Kidney (tissue), 14 donors: ENCODE results near the gene ELOA. TPM values are rescaled to one million over a fixed set of nuclear protein-coding genes. Genes with fewer than 3 reads are reported as not detected.
A peak's percentile ranks its signal among the peaks of the same experiment; 100 is the strongest.

Experiments used
- DNase-seq, 5 donors: peaks; one replicate each; pipeline ENCODE4 v3.0.0-alpha.2; 2013 to 2020
- FAIRE-seq: peaks from 2 replicates; lab custom pipeline; 2012; peaks lifted over from hg19 to GRCh38; lab: Jason Lieb, UNC
- H3K27ac ChIP-seq, 2 donors: one replicate each; pipeline ENCODE4 v1.7.0; 2013; ENCODE audit warnings: low read depth in 2 of 2, low read length in 2 of 2, inconsistent platforms in 1 of 2
- H3K27me3 ChIP-seq: one replicate; pipeline ENCODE4 v1.7.1; 2013; ENCODE audit warnings: low read length, inconsistent platforms; ENCODE audit not compliant: control insufficient read depth, insufficient read depth
- H3K36me3 ChIP-seq, 3 donors: one replicate each; pipeline versions ENCODE4 v1.7.0 to v1.7.1; 2013; ENCODE audit warnings: low read length in 3 of 3, control low read depth in 1 of 3, inconsistent platforms in 1 of 3; ENCODE audit not compliant: insufficient read depth in 3 of 3, control insufficient read depth in 2 of 3
- H3K4me1 ChIP-seq, 3 donors: one replicate each; pipeline versions ENCODE4 v1.7.0 to v1.7.1; 2013; ENCODE audit warnings: low read length in 3 of 3, inconsistent platforms in 1 of 3, low read depth in 1 of 3; ENCODE audit not compliant: control insufficient read depth in 2 of 3, insufficient read depth in 2 of 3
- H3K4me3 ChIP-seq, 3 donors: one replicate each; pipeline versions ENCODE4 v1.7.0 to v1.8.1; 2013; ENCODE audit warnings: low read length in 3 of 3, control low read depth in 1 of 3, inconsistent platforms in 1 of 3
- H3K9ac ChIP-seq, 3 donors: one replicate each; pipeline versions ENCODE4 v1.7.0 to v1.7.1; 2013; ENCODE audit warnings: low read length in 3 of 3, control low read depth in 1 of 3, inconsistent platforms in 1 of 3
- H3K9me3 ChIP-seq, 3 donors: one replicate each; pipeline versions ENCODE4 v1.7.0 to v1.7.1; 2013; ENCODE audit warnings: low read length in 3 of 3, control low read depth in 1 of 3, inconsistent platforms in 1 of 3; ENCODE audit not compliant: control insufficient read depth in 2 of 3, insufficient read depth in 1 of 3
- intact Hi-C: fragments of 100-400 bp; cut with DNase I; formaldehyde crosslinking; loops from one replicate; pipeline ENCODE4 v1.11.1; 2022
- polyA plus RNA-seq: library from polyadenylated mRNA; stranded (reverse); fragments of 350-450 nt; fragmentation: Illumina TruSeq; extraction: RNeasy Lipid Tissue Mini Kit (QIAGEN cat#74804); gene quantifications from one replicate; pipeline ENCODE4 v1.2.3, GENCODE V29; 2014; ENCODE audit warnings: low read depth, low replicate concordance; ENCODE audit not compliant: insufficient read depth
- total RNA-seq: library from RNA; stranded (reverse); fragmentation: NEBNext Ultra II Directional; extraction: Animal tissue kit (Norgen Biotek cat#: 25700); gene quantifications from one replicate; pipeline ENCODE4 v1.2.1, GENCODE V29; 2021
- TF ChIP-seq, protein P1 (sequence below): IDR thresholded peaks from 3 replicates; pipeline ENCODE4 v1.5.1; 2012; ENCODE audit warnings: mild to moderate bottlenecking, moderate library complexity, borderline replicate concordance; ENCODE audit not compliant: insufficient read depth; ENCODE audit errors: extremely low read depth
- donor health status: control.
- donor health status: control.
- donor health status: control.
- donor health status: control.
- donor health status: control.
- donor health status: DM: yes; HTN: yes; CAD: no.
- donor health status: Normal renal cell carcinoma (clear cell type).

Gene ELOA
- total and polyA plus RNA-seq, 2 donors from 2014 or later: 13.7 to 39.1 TPM

DNA sequence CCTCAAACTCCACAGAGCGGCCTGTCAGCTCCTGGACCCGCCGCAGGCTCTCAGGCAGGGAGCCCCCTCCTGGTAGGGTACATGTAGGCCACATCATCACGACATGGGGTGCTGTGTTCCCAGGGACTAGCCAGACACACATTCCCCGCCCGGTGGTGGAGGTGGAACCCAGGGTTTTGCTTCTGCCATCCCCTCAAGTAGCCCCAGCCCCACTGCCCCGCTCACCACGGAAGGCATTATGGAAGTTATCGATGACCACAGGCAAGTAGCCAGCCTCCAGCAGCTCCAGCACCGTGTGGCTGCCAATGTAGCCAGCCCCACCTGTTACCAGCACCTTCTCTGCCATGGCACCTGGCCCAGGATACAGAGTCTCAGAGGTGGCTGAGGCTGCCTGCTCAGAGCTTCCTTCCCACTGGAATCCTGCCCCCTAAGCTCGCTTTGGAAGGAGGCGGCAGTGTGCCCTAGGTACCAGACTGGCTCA lies 55.4 kb downstream of the ELOA start:
- intact Hi-C loops: no loop called here
- Histone ChIP-seq H3K27ac (peak overlapping the region; percentile 95 to 96), H3K9ac (peak overlapping the region in 1 of 3 donors; percentile 38), H3K4me1 (peaks cover 0 to 27% (median 14%) of the 10 kb centered on the region in 3 donors), H3K9me3 (no peaks in the 10 kb centered on the region), H3K36me3 (peaks cover 0 to 14% (median 3%) of the 10 kb centered on the region in 3 donors), H3K4me3 (peak overlapping the region in 2 of 3 donors; percentile 76 to 87), H3K27me3 (no peaks in the 10 kb centered on the region)
- TF ChIP-seq, protein P1, sequence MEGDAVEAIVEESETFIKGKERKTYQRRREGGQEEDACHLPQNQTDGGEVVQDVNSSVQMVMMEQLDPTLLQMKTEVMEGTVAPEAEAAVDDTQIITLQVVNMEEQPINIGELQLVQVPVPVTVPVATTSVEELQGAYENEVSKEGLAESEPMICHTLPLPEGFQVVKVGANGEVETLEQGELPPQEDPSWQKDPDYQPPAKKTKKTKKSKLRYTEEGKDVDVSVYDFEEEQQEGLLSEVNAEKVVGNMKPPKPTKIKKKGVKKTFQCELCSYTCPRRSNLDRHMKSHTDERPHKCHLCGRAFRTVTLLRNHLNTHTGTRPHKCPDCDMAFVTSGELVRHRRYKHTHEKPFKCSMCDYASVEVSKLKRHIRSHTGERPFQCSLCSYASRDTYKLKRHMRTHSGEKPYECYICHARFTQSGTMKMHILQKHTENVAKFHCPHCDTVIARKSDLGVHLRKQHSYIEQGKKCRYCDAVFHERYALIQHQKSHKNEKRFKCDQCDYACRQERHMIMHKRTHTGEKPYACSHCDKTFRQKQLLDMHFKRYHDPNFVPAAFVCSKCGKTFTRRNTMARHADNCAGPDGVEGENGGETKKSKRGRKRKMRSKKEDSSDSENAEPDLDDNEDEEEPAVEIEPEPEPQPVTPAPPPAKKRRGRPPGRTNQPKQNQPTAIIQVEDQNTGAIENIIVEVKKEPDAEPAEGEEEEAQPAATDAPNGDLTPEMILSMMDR: no peak
- peak in 2 of 5 donors; percentile 57 to 76 for DNase-seq
- no peak for FAIRE-seq

DNA sequence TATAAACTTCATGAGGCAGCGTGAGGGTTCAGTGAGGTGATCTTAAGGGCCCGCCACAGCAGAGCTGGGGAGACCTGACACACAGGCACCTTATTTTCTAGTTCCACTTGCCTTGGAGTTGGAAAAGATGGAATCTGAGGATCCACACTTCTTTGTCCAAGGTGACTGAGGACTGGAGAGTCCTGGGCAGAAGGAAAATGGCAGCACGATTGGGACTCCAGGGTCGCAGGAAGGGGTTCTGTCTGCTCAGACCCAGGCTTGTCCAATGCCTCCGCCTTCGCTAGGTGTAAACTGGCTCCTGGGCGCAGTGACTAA lies 55.9 kb downstream of the ELOA start:
- intact Hi-C loops: no loop called here
- H3K27me3 ChIP-seq: no peaks in the 10 kb centered on the region

DNA sequence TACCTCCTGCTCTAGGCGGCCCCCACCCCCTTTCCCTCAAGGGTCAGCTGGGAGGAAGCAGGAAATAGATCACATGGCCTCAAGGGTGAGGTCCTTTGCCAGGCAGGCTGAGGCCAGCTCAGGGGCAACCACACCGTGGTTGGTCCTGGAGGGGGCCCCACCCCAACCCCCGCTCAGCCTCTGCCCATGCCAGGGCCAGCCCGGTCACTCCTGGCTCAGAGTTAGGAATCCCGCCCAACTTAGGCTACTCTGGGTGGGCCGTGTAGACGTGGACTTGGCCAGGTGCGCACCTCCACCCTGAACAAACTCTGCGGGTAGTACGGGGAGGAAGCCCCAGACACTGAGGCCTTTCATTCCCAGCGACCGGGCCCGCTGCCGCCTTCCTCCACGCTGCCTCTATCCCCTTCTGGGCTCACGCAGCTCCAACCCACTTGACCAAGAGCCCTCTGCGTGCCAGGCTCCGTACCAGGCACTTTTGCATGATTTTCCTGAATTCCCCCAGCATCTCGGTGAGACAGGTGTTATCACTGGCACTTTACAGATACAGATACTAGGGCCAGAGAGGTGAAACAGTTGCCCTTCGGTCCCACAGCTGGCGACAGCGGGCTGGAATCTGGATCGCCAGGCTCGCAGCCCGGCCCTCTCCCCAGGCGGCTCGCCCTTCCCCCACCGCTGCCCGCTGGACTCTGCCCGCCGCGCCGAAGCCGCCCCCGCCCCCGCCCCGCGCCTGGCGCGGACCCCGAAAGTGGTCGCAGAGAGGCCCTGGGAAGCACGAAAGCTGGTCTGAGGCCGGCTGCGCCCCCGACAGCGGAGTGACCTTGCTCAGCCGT lies 56.5 kb downstream of the ELOA start:
- intact Hi-C loops: no loop called here
- FAIRE-seq (no peak), DNase-seq (peak; percentile 65 to 96 (median 68))
- Histone ChIP-seq H3K36me3 (peaks cover 0 to 14% (median 3%) of the 10 kb centered on the region in 3 donors), H3K27ac (peak overlapping the region; percentile 95 to 96), H3K4me1 (peaks cover 0 to 25% (median 14%) of the 10 kb centered on the region in 3 donors), H3K27me3 (no peaks in the 10 kb centered on the region), H3K9me3 (no peaks in the 10 kb centered on the region), H3K4me3 (peak overlapping the region; percentile 50 to 87 (median 76)), H3K9ac (peak overlapping the region; percentile 41 to 78 (median 73))
- TF ChIP-seq, protein P1: no peak

More for the DNA sequence above, 55.9 kb downstream of the ELOA start:
- Histone ChIP-seq H3K4me1 (peaks cover 0 to 27% (median 14%) of the 10 kb centered on the region in 3 donors), H3K4me3 (peak overlapping the region in 2 of 3 donors; percentile 76 to 87), H3K9me3 (no peaks in the 10 kb centered on the region), H3K27ac (peak overlapping the region; percentile 95 to 96), H3K36me3 (peaks cover 0 to 14% (median 3%) of the 10 kb centered on the region in 3 donors), H3K9ac (peak overlapping the region in 1 of 3 donors; percentile 38)
- FAIRE-seq (no peak), DNase-seq (no peak)
- TF ChIP-seq, protein P1: no peak
